Measurements from ENCODE around the gene PLCH1.

The PLCH1 gene

DNA sequence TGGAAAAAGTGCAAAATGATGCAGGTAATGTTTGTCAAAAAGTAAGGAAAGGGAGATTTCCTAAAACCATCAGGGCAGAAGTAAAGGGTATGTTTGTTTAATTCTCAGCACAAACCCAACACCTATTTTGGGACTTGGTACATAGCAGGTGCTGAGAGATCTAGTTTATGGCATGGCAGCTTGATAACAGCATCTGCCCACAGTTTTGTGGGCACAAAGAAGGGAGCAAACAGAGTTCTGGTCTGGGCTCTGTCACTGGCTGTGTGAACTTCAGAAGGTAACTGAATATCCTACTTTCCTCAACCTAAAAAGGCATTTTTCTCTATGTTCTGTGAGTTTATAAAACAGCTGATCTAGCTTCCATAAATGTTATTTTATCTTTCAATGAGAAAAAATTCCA, 141.6 kb downstream of the PLCH1 start:
- peak; percentile 13 for DNase-seq

DNA sequence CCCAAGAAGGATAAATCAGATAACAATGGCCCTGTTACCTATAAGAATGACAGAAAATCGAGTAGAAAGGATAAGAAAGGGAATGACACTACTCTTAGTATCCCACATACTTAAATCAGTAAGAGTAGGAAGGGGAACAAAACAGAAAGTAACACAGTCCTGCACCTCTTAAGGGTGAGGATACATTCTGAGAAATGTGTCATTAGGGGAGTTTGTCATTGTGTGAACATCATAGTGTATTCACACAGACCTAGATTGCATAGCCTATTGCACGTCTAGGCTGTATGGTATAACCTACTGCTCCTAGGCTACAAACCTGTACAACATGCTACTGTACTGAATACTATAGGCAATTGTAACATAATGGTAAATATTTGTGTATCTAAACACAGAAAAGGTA, 142.6 kb downstream of the PLCH1 start:
- no peak for DNase-seq

DNA sequence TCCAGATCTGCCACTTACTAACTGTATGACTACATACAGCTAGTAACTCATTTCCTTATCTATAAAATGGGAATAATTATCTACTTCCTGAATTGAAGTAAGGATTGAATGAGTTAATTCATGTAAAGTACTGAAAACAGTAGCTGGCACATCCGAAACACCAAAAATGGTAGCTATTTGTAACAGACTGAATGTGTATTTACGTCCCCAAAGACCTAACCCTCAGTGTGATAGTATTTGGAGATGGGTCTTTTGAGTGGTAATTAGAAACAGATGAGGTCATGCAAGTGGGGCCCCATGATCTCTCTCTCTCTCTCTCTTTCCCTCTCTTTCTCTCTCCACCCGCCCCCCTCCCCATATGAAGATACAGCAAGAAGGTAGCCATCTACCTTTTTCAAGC, 146.2 kb downstream of the PLCH1 start:
- DNase-seq, result no peak

DNA sequence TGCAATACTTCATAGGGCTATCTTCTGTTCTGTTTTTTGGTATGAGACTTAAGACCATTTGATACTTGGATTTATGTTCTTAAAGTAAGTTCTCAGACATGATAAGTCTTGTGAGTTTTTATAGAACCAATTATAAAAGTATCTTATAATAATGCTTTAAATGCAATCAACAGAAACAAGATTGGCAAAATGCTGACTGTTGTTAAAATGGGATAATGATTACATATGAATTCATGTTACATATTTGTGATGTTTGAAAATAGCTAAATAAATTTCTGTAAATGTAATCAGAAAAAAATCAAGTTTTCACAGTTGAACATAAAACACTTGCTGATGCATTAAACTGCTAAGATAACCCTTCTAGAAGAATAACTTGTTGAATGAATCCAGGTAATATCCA, 148.3 kb downstream of the PLCH1 start:
- no peak for DNase-seq

DNA sequence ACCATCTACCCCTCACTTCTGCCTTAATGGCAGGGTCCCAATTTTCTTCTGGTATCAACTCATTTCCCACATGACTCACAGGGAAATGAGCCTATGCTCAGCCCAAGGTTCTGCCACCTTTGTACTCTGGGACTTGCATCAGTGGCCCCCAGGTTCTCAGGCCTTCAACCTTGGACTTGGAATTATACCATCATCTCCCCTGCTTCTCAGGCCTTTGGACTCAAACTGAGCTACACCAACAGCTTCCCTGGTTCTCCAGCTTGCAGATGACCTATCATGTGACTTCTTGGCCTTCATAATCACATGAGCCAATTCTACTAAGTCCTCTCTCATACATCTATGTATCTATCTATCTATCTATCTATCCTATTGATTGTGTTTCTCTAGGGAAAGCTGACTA, 149.5 kb downstream of the PLCH1 start:
- DNase-seq, result no peak

DNA sequence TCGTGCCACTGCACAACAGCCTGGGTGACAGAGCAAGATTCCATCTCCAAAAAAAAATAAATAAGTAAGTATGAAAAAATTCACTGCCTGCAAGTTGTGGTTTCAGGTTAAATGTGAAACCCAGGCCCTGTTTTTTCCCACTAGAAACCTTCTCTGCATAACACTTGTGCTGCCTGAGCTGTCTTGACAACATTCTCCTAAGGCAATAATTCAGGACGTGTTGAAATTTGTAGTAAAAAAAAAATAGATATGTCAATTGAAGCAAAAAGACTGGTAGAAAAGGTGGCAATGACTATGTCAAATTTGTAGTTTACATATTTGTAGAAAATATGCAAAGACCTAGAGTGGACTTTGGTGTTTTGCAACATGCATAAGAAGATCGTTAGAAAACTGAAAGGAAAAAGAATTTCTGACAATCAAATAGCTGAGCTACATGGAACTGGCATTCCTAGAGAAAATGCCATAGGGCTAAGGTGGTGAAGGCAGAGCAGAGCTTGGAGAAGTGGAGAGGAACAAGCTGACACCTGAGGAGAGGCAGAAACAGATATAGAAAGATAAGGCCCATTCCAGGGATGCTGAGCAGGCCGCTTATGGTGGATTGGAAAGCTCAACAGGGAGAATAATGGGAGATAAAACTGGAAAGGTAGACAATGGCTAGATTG, 150.2 kb downstream of the PLCH1 start:
- DNase-seq, result no peak

DNA sequence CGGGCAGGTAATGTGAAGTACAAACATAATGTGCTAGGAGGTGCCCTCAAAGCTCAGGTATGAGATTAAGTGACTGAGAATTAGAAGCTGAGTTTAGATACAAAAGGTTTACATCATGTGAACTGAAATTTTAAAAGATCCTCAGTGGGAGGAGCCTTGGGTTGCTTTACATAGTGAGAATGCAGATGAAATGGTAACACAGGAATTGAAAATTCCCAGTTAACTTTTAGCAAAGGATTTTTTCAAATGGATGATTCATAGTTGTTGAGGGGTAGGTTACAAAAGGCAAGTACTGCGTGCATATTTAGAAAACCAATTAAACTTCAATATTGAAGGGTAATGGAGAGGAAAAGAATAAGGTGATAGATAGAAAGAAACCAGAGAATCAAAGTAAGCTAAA, 157.3 kb downstream of the PLCH1 start:
- DNase-seq, result no peak

DNA sequence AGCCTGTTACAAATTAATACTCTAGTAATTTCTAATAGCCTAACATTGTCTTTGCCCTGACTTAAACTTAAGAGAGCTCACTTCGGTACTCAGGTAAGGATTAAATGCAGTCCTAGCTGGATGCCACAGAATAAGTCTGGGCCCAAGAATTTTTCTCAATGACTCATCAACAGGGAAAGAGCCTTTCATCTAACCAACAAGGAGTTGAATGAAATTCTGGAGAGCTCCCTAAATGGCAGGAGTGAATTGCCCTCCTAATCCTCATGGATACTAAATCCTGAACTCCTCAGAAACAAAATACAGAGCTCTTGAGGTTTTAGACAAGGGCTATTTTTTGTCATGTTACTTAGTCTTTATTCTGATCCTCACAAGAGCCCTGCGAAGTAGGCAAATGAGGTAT, 159.5 kb downstream of the PLCH1 start:
- DNase-seq, result no peak

DNA sequence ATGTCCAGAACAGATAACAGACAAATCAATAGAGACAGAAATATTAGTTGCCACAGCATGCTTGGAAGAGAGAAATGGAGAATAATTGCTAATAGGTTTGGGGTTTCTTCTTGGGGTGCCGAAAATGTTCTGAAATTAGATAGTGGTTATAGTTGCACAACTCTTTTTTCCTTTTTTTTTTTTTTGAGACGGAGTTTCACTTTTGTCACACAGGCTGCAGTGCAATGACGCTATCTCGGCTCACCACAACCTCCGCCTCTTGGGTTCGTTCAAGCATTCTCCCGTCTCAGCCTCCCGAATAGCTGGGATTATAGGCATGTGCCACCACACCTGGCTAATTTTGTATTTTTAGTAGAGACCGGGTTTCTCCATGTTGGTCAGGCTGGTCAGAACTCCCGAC, 163.3 kb downstream of the PLCH1 start:
- DNase-seq, result no peak

DNA sequence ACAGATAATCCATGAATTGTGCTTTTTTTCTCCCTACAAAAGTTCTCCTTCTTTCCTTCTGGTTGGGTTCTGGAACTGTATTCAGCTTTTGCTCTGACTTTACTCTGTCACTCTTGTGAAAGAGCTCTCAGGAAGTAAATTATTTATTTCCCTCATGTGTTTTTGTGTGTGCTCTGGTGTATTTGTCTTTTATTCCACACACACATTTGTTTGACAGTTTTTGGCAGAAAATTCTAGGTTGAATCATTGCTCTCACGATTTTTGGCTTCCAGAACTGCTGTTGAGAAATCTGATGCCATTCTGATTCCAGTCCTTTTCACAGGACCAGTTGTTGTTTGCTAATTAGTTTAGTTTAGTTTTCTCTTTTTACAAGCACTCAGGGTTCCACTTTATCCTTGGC, 172.8 kb downstream of the PLCH1 start:
- DNase-seq, result peak; percentile 79

DNA sequence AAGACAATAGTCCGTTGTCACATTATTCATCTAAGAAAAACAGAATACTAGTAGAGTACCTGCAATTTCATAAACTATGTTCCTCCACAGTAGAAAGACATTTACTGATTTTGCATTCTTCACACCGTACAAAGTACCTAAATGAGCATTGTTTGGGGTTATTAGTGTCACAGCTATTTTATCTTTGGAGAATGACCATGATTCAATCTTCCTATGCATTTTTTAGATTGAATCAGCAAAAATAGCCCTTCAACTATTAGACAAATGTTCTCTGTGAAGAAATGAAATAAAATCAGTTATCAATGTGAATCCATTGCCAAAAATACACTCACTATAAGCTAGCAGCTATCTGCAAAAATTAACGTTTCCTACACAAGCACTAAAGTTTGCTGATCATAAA, 176.6 kb downstream of the PLCH1 start:
- no peak for DNase-seq

DNA sequence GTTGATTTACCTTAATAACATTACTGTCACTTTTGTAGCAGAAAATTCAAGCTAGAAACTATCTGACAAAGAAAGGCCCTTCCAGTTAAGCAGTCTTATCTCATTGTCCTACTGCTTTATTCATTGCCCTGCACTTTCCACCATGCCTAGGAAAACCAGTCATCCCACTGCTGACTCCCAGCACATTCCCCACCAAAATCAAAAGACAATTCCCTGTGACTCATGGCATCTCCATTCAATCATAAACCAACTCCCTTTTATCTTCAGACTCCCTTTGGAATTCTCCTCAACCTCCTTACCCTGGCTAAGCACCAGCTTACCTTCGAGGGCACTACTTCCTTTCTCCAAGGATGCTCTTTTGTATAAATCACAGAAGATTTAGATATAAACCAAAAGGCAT, 184.3 kb downstream of the PLCH1 start:
- DNase-seq, result no peak

DNA sequence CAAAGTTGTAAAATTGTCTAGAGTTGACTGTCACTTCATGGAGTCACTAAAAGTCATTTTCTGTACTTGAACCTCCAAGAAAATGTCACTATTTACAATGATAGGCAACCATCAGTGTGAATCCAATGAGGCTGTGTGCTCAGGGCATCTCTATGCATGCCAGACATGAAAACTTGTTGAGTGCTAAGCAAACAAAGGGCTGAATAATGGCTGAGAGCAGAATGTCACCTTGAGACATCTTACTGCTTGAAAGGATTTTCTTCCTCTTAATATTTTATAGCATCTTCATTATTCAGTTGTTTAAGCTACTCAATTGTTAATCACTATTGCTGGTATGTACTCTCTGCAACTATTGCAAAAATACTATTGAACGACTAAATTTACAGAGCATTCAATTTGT, 184.7 kb downstream of the PLCH1 start:
- no peak for DNase-seq

DNA sequence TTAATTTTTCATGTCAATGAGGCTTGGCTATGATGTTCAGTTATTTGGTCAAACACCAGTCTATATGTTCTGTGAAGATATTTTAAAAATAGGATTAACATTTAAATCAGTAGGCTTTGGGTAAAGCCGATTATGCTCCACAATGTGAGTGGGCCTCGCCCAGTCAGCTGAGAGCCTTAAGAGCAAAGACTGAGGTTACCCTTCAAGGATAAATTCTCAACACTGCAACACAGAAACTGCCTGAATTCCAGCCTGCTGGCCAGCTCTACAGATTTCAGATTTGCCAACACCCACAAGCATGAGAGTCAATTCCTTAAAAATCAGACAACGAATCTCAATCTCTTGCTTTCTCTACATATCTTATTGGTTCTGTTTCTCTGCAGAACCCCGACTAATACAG, 188.3 kb downstream of the PLCH1 start:
- no peak for DNase-seq

DNA sequence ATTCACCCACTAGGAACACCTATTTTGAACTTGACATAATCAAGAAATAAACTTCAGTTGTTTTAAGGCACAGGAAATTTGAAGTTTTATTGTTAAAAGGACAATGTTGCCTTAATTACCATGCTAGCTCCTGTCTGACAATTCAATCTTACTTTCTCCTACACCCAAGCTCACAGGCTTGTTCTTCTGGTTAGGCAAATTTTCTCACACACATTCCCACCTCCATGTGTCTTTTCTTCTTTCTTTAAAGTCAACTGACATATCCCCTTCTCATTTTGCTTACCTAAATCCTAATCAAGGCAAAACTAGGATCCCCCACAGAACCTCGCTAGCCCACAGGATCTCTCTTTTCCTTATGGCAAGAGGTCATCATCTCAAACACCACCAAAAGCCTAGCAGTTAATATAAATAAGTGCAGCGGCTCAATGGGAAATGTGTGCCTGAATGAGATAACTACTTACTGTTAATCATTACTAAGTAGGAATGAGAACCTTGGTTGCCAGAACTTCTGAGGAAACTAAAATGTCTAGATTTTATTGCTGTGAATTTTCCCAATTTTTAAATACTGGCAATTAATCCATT, 189.3 kb downstream of the PLCH1 start:
- no peak for DNase-seq

DNA sequence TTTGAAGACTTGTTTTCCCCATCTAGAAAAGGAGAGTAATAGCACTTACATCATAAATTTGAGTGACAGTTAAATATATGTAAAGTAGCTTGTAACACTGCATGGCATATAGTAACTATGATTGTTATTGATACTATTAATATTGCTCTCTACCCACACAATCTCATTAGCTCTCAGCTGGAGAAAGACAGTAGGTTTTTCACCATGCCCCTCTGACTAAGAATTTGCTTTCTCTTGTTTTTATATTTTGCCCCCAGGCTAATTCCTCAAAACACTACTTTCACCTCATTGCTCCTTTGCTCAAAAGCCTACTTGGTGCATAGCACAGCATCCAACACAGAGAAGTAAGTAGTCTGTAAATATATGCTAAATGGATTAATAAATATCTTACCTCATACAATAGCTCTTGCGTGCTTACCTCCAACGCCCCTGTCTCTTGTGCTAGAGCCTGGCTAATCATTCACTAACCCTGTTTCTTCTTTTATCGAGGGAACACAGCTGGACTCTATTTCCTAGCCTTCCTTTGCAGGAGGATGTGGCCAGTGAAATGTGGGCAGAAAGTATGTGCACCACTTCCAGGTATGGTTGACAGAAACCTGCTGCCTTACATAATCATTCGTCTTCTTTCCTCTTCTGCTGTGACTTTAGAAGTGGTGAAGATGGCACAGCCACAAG, 190.0 kb downstream of the PLCH1 start:
- DNase-seq, result no peak

DNA sequence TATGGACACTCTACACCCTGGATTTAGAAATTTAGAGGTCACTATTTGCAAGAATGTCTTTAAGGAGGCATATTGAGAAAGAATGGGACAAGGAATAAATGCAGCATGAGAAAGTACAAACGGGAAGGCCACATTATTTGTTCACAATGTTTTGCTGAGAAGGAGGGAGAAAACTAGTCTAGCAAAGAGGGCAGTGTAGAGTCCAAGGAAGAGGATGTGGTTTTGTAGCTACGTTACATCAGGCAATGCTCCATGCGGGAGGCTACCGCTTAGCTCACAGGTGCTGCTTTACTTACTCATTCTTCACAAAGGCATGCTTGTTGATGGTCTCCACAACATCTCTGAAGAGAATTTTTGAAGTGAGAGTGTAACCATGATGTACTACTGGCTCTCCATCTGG, 191.1 kb downstream of the PLCH1 start:
- no peak for DNase-seq

DNA sequence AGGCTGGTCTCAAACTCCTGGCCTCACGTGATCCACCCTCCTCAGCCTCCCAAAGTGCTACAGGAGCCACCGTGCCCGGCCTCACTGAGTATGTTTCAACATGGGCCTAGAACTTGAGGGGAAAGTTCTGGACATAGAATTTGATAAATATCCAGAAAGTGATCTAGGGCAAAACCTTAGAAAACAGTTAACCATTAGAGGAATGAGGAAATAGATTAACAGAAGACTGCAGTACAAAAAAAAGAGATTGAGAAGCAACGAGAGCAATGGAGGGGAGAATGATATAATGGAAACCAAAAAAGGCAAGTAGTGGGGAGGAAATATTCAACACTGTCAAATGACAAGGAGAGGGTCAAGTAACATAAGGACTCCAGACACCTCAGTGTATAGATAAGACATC, 191.5 kb downstream of the PLCH1 start:
- no peak for DNase-seq

DNA sequence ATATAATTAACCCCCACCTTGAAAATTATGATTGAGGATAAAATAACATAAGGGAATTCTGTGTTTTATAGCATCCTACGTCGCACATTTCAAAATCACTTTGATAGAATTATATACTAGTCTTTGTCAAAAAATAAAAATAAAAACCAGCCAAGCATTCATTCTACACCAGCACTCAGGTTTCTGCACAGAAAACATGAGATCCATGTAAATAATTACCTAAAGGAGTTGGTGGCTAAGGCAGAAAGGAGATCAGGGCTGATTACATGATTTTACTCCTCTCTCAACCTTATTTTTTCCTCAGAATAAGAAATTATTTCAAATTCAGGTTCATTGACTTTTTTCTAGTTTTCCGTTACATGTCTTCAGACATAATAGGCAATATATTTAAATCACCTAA, 194.5 kb downstream of the PLCH1 start:
- DNase-seq, result no peak

DNA sequence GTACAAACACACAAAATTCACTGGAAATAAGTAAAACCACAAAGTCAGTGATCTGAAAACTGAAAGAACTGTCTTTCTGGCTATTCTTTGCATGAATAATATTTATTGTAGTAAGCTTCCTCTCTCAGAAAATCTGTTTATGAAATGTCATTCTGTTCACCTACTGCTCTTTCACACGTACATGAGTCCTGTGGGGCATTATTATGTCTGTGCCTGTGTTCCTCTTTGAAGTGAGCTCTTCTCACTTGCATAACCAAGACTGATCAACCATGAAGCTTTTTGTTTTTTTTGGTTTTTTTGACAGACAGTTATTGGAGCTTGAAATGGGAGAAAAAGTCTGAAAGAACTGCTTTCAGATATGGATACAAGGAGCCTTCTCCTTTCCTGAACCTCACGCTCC, 195.8 kb downstream of the PLCH1 start:
- DNase-seq, result no peak

DNA sequence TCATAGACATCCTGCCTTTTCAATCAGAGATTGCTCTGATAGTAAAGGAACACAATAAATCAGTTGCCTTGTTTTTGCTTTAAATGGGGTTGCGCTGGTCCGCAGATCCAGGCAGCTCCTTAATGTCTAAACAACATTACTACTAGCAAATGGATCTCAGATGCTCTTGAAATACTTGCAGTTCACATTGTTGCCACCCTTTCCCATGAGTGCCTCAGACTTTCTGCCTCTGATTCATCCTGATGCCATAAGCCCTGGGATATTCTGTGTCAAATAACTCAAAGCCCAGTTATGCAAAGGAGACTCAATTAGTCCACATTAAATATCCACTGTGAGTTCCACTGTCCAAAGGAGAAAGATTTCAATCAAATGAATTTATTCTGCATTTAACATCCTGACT, 196.7 kb downstream of the PLCH1 start:
- DNase-seq, result no peak

DNA sequence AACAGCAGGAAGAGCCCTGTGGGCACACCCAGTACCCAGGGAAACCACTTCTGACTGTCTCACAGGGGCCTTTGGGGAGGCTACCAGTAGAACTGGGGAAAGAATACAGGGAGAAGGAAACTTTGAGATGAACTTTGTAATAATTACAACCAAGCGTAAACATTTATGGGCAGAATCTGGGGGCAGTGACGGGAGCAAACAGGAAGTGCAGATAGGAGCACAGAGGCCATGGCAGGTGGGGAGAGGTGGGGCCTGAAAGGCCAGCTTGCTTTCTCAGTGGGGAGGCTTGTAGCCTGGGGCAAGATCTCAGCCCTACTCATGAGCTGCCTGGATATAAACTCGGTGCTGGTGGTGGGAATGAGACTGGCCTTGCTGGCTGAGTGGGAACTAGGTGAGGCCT, 209.8 kb downstream of the PLCH1 start:
- DNase-seq, result no peak

DNA sequence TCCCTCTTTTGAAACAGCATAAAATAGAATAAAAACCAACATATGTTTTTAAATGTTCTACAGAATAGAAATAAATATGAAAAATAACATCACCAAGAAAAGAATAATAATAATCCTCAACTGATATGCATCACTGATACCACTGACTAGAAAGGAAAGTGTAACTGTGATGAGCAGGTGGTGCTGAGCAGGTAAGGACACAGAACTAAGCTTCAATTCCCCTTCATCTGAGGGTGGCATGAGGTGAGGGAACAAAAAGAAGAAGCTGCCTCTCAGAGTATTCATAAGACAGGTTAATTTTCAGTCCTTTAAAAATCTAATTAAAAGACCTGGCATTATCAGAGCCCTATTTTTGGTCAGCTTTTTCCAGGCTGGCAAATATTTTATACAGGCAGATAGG, 216.3 kb downstream of the PLCH1 start:
- no peak for DNase-seq

DNA sequence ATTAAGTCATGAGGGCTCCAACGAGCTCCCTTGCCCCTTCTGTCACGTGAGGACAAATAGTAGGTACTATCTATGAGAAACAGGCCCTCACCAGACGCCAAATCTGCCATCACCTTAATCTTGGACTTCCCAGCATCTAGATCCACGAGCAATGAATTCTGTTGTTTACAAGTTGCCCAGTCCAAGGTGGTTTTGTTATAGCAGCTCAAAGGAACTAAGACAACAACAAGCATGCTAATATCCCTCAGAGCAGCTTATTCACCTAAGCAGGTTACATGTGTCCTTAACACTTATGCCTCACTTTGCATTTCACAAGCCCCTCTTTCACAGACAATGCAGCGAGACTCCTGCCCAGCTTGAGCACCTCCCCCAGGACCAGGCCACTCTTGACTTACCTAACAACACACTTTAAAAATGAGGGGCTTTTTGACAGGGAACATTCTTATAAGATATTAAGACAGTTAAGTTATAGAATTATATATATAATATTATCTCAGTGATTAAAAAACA, 219.5 kb downstream of the PLCH1 start:
- no peak for DNase-seq

DNA sequence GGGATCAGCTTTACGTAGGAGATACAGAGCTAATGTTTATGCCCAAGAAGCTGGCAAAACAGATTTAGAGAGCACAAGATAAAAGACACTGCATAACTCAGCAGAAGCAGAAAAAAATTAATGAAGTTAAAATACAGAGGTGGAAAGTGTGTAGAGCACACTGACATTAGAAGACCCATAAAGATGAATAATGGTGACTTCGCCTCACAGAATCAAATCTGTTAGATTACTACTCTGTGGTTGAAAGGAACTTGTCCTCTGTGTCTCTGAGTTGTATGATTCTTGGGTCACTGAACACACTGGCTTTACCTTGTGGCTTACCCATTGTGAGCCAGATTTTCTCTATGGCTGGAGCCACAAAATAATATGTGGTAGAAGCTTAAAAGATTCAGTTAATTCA, 224.4 kb downstream of the PLCH1 start:
- DNase-seq, result no peak

Measured in NCI-H1694 (cell line).